ENCODE results near the gene ABCA13.

The ABCA13 gene

DNA sequence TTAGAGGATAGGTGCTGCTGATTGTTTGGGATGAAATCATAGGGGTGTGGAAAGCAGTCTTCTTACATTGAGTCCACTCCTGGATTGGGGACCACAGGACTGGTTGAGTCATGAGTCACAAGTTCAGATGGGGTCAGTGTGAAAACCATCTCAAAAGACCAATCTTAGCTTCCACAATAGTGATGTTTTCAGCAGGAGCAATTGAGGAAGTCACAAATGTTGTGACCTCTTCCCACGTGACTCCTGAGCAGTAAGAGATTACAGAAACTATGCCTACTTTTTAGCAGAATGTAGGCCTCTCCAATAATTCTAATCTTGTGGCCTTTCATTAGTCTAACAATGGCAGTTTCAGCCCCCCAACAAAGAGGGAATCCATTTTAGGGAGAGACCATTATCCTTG is 496.1 kb downstream of the ABCA13 start:
- DNase-seq: no peak

GRCh38 chr7:48671656-48672055 is 500.4 kb downstream of the ABCA13 start:
- no peak for DNase-seq

DNA sequence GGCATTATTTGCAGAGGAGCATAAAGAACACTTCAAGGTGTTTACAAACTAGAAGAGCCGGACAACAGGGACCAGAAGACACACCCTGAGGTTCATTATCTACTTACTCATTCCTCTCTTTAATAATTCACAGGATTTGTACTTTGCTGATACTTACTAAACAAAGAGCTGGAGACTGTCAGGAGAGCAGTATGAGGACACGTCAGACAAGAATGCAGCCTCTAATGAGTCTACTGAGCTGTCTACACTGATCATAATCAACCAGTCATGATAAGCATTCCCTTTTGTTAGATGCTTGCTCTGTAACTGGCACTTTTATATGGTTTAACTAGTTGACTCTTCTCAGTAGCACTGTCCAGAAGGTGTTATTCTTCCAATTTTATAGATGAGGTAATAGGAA is 509.7 kb downstream of the ABCA13 start:
- no peak for DNase-seq

DNA sequence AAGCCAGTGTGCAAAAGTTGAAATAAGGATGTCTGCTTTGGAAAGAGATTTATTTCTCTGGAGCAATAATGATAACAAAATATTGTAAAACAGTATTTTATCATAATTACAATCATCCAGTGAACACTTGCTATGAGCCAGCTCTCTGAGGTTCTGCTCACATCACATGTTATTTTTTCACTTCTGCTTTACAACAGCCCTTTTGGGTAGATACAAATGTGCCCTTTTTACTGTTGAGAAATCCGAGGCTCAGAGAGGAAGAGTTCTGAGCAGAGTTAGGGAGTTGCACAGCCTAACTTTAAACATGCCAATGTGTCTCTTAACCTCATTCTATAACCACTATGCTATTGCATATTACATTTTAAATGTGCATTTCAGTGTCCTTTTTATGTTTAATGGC is 520.5 kb downstream of the ABCA13 start:
- DNase-seq: no peak

Data from activated gamma-delta T cell treated with Interleukin-2 at 50 U/mL for 16 hours (primary cell).